T-helper 1 cell treated with Interleukin-12 subunit alpha and Interleukin-12 subunit beta and Interleukin-4 antibody, amounts not matched to agents 30 ng/mL and 1 ng/mL, for 36 hours (primary cell): Measurements from ENCODE around the gene KCNJ5. TPM values are rescaled to one million over a fixed set of nuclear protein-coding genes. Genes with fewer than 3 reads are reported as not detected.
"Not testable (repeated sequence)": the region's sequence is repeated elsewhere in the genome, so short reads cannot be mapped to it uniquely, and the experiment has no call there.

Experiments used
- intact Hi-C: fragments of 100-400 bp; cut with micrococcal nuclease; formaldehyde crosslinking; loops from one replicate; pipeline ENCODE4 v1.15.1; 2024
- total RNA-seq: library from RNA; stranded (reverse); gene quantifications from 2 replicates; pipeline ENCODE4 v1.2.3, GENCODE V29; 2022

Gene KCNJ5
- total RNA-seq, 1 donor from 2014 or later, result not detected

- intact Hi-C loops, result no loop called here
Measured at GRCh38 chr11:128909438-128910125, 18.4 kb downstream of the KCNJ5 start.

- intact Hi-C loops, result no loop called here
Measured at GRCh38 chr11:128910576-128910975, 19.4 kb downstream of the KCNJ5 start.

- intact Hi-C loops, result no loop called here
Measured at GRCh38 chr11:128911239-128911638, 20.1 kb downstream of the KCNJ5 start.

GRCh38 chr11:128911701-128912100, 20.5 kb downstream of the KCNJ5 start:
- intact Hi-C loops, result no loop called here

GRCh38 chr11:128913806-128914205, 22.6 kb downstream of the KCNJ5 start:
- intact Hi-C loops, result no loop called here

- intact Hi-C loops, result no loop called here
Measured at GRCh38 chr11:128914216-128915148, 23.3 kb downstream of the KCNJ5 start.

- intact Hi-C loops, result no loop called here
Measured at GRCh38 chr11:128915149-128915521, 24.0 kb downstream of the KCNJ5 start.

GRCh38 chr11:128916037-128916572, 24.9 kb downstream of the KCNJ5 start:
- intact Hi-C loops, result no loop called here

GRCh38 chr11:128916681-128917080, 25.5 kb downstream of the KCNJ5 start:
- intact Hi-C loops, result no loop called here

- intact Hi-C loops, result no loop called here
Measured at GRCh38 chr11:128917144-128917724, 26.1 kb downstream of the KCNJ5 start.

GRCh38 chr11:128919216-128919615, 28.1 kb downstream of the KCNJ5 start:
- intact Hi-C loops, result no loop called here

- intact Hi-C loops, result not testable (repeated sequence)
Measured at GRCh38 chr11:128919635-128920034, 28.5 kb downstream of the KCNJ5 start.

- intact Hi-C loops, result no loop called here
Measured at GRCh38 chr11:128920666-128921065, 29.5 kb downstream of the KCNJ5 start.

- intact Hi-C loops, result no loop called here
Measured at GRCh38 chr11:128921793-128922192, 30.6 kb downstream of the KCNJ5 start.

GRCh38 chr11:128924104-128924503, 32.9 kb downstream of the KCNJ5 start:
- intact Hi-C loops, result no loop called here

GRCh38 chr11:128924510-128925249, 33.5 kb downstream of the KCNJ5 start:
- intact Hi-C loops, result no loop called here

- intact Hi-C loops, result no loop called here
Measured at GRCh38 chr11:128925250-128925600, 34.1 kb downstream of the KCNJ5 start.

GRCh38 chr11:128926000-128926399, 34.8 kb downstream of the KCNJ5 start:
- intact Hi-C loops, result no loop called here

- intact Hi-C loops, result no loop called here
Measured at GRCh38 chr11:128926437-128927107, 35.4 kb downstream of the KCNJ5 start.

GRCh38 chr11:128927108-128927461, 35.9 kb downstream of the KCNJ5 start:
- intact Hi-C loops, result no loop called here
